Peyer's patch (tissue), 4 donors: Measurements from ENCODE around the gene AGXT2.

Experiments
- CTCF ChIP-seq, 6 experiments: fragments of 450-650 bp in 4 of 6; fragments of 200-600 bp in 2 of 6; sonication (generic) in 1 of 6; IDR thresholded peaks; one replicate each; pipeline ENCODE4 v1.5.1; 2017 to 2019; ENCODE audit warnings: antibody characterized with exemption in 6 of 6, mild to moderate bottlenecking in 3 of 6, moderate library complexity in 1 of 6
- POLR2A ChIP-seq, 2 donors: fragments of 450-650 bp; IDR thresholded peaks; one replicate each; pipeline ENCODE4 v1.5.1; 2017; ENCODE audit warnings: antibody characterized with exemption in 2 of 2, mild to moderate bottlenecking in 2 of 2, moderate library complexity in 2 of 2

GRCh38 chr5:35067985-35068384 is 20.2 kb upstream of the AGXT2 start:
- TF ChIP-seq CTCF (IDR thresholded peaks at IDR 0.05), result no peak
- TF ChIP-seq POLR2A (IDR thresholded peaks at IDR 0.05), result no peak
